ENCODE results near the gene ZNF618.

Gene ZNF618

GRCh38 chr9:114031948-114032840, 156.1 kb downstream of the ZNF618 start:
- no peak for DNase-seq (ENCODE audit: insufficient read length, low spot score)
- no peak for FAIRE-seq
- TF ChIP-seq CTCF (IDR thresholded peaks at IDR 0.05; ENCODE audit: insufficient read depth, missing control alignments), result no peak

- DNase-seq (ENCODE audit: insufficient read length, low spot score), result no peak
- TF ChIP-seq CTCF (IDR thresholded peaks at IDR 0.05; ENCODE audit: insufficient read depth, missing control alignments), result peak; percentile 67
- no peak for FAIRE-seq
Observed at GRCh38 chr9:114033397-114034103, 157.4 kb downstream of the ZNF618 start.

GRCh38 chr9:114034196-114034595, 158.1 kb downstream of the ZNF618 start:
- DNase-seq (ENCODE audit: insufficient read length, low spot score) (no peak), FAIRE-seq (no peak)
- TF ChIP-seq CTCF (IDR thresholded peaks at IDR 0.05; ENCODE audit: insufficient read depth, missing control alignments), result no peak

GRCh38 chr9:114034661-114035062, 158.6 kb downstream of the ZNF618 start:
- FAIRE-seq, result no peak
- DNase-seq (ENCODE audit: insufficient read length, low spot score), result no peak
- no peak for TF ChIP-seq CTCF (IDR thresholded peaks at IDR 0.05; ENCODE audit: insufficient read depth, missing control alignments)

GRCh38 chr9:114035221-114035844, 159.2 kb downstream of the ZNF618 start:
- no peak for FAIRE-seq
- DNase-seq (ENCODE audit: insufficient read length, low spot score), result no peak
- no peak for TF ChIP-seq CTCF (IDR thresholded peaks at IDR 0.05; ENCODE audit: insufficient read depth, missing control alignments)

GRCh38 chr9:114035845-114036801, 160.0 kb downstream of the ZNF618 start:
- no peak for FAIRE-seq
- TF ChIP-seq CTCF (IDR thresholded peaks at IDR 0.05; ENCODE audit: insufficient read depth, missing control alignments), result no peak
- no peak for DNase-seq (ENCODE audit: insufficient read length, low spot score)
